ENCODE measurements around the gene LEKR1.
"Not testable (repeated sequence)": the region's sequence is repeated elsewhere in the genome, so short reads cannot be mapped to it uniquely, and the experiment has no call there.

Gene LEKR1

GRCh38 chr3:156888176-156888575, 62.0 kb downstream of the LEKR1 start:
- Histone ChIP-seq H3K4me3 (ENCODE audit: low read depth in 1 of 2, low read length in 2 of 2) (no peak overlapping the region), H3K4me1 (ENCODE audit: control insufficient read depth in 1 of 2, insufficient read depth in 2 of 2, low read length in 2 of 2) (peaks cover 0 to 6% of the 10 kb centered on the region in 2 donors), H3K36me3 (ENCODE audit: control insufficient read depth in 1 of 2, insufficient read depth in 2 of 2, low read length in 2 of 2) (no peaks in the 10 kb centered on the region), H3K9me3 (ENCODE audit: control insufficient read depth in 1 of 2, low read length in 2 of 2) (peaks cover 0 to 8% of the 10 kb centered on the region in 2 donors), H3K27me3 (ENCODE audit: low read depth, low read length) (no peaks in the 10 kb centered on the region), H3K27ac (ENCODE audit: low read length) (no peak overlapping the region)

GRCh38 chr3:156888576-156888975, 62.4 kb downstream of the LEKR1 start:
- peaks cover 0 to 6% of the 10 kb centered on the region in 2 donors for H3K9me3 ChIP-seq (ENCODE audit: control insufficient read depth in 1 of 2, low read length in 2 of 2)
- no peaks in the 10 kb centered on the region for H3K27me3 ChIP-seq (ENCODE audit: low read depth, low read length)
- no peak overlapping the region for H3K27ac ChIP-seq (ENCODE audit: low read length)
- no peak overlapping the region for H3K4me3 ChIP-seq (ENCODE audit: low read depth in 1 of 2, low read length in 2 of 2)
- H3K36me3 ChIP-seq (ENCODE audit: control insufficient read depth in 1 of 2, insufficient read depth in 2 of 2, low read length in 2 of 2): no peaks in the 10 kb centered on the region
- H3K4me1 ChIP-seq (ENCODE audit: control insufficient read depth in 1 of 2, insufficient read depth in 2 of 2, low read length in 2 of 2): peaks cover 0 to 6% of the 10 kb centered on the region in 2 donors

DNA sequence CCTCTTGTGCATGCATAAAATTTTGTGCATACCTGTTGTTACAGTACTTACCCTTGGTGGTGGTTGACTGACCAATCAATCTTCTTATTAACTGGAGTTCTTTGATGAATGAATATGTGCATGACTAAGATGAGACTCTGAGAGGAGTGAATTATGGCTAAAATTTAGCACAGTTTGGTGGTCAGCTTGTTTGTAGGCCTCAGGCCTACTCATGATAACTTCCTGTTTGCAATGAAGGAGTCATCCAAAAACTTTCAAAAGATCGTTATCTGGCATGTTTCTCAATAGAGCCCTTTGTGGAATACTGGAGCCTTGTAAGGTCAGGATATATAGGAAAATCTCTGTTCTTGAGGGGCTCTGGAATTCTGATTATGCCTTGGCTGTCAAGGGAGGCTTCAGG, 66.5 kb downstream of the LEKR1 start:
- no peak overlapping the region for H3K4me3 ChIP-seq (ENCODE audit: low read depth in 1 of 2, low read length in 2 of 2)
- no peak overlapping the region for H3K27ac ChIP-seq (ENCODE audit: low read length)
- no peaks in the 10 kb centered on the region for H3K27me3 ChIP-seq (ENCODE audit: low read depth, low read length)
- no peaks in the 10 kb centered on the region for H3K36me3 ChIP-seq (ENCODE audit: control insufficient read depth in 1 of 2, insufficient read depth in 2 of 2, low read length in 2 of 2)
- peaks cover 0 to 6% of the 10 kb centered on the region in 2 donors for H3K4me1 ChIP-seq (ENCODE audit: control insufficient read depth in 1 of 2, insufficient read depth in 2 of 2, low read length in 2 of 2)
- no peaks in the 10 kb centered on the region for H3K9me3 ChIP-seq (ENCODE audit: control insufficient read depth in 1 of 2, low read length in 2 of 2)

- H3K36me3 ChIP-seq (ENCODE audit: control insufficient read depth in 1 of 2, insufficient read depth in 2 of 2, low read length in 2 of 2); H3K4me3 ChIP-seq (ENCODE audit: low read depth in 1 of 2, low read length in 2 of 2); H3K4me1 ChIP-seq (ENCODE audit: control insufficient read depth in 1 of 2, insufficient read depth in 2 of 2, low read length in 2 of 2); H3K27me3 ChIP-seq (ENCODE audit: low read depth, low read length); H3K27ac ChIP-seq (ENCODE audit: low read length); H3K9me3 ChIP-seq (ENCODE audit: control insufficient read depth in 1 of 2, low read length in 2 of 2): not testable (repeated sequence)
Observed at GRCh38 chr3:156895374-156895773, 69.2 kb downstream of the LEKR1 start.

- not testable (repeated sequence) for H3K4me1 ChIP-seq (ENCODE audit: control insufficient read depth in 1 of 2, insufficient read depth in 2 of 2, low read length in 2 of 2)
Observed at GRCh38 chr3:156897851-156898250, 71.7 kb downstream of the LEKR1 start.

DNA sequence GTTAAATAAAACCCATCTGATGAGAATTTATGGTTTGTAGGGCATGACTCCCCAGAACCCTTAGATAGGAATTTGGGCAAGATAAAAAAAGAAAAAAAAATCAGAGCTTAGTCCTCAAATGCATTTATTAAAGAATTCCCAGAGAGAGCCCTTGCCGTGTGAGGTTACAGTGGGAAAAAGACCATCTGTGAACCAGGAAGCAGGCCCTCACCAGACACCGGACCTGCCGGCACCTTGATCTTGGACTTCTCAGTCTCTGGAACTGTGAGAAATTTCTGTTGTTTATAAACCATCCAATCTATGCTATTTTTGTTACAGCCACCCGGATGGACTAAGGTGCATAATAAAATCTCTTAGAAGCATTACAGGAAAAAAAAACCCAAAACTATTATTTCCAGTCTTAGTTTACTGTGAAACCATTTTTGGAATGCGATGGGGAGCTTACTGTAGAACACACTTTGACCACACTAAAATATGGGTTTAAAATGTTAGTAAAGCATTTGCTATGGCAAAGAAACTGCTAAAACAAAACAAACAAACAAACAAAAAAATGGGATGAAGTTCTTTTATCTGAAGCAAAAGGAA, 72.2 kb downstream of the LEKR1 start:
- H3K4me3 ChIP-seq (ENCODE audit: low read depth in 1 of 2, low read length in 2 of 2): no peak overlapping the region
- no peaks in the 10 kb centered on the region for H3K27me3 ChIP-seq (ENCODE audit: low read depth, low read length)
- no peaks in the 10 kb centered on the region for H3K9me3 ChIP-seq (ENCODE audit: control insufficient read depth in 1 of 2, low read length in 2 of 2)
- no peak overlapping the region for H3K27ac ChIP-seq (ENCODE audit: low read length)
- no peaks in the 10 kb centered on the region for H3K36me3 ChIP-seq (ENCODE audit: control insufficient read depth in 1 of 2, insufficient read depth in 2 of 2, low read length in 2 of 2)
- no peaks in the 10 kb centered on the region for H3K4me1 ChIP-seq (ENCODE audit: control insufficient read depth in 1 of 2, insufficient read depth in 2 of 2, low read length in 2 of 2)

More at GRCh38 chr3:156897851-156898250, 71.7 kb downstream of the LEKR1 start:
- H3K36me3 ChIP-seq (ENCODE audit: control insufficient read depth in 1 of 2, insufficient read depth in 2 of 2, low read length in 2 of 2); H3K9me3 ChIP-seq (ENCODE audit: control insufficient read depth in 1 of 2, low read length in 2 of 2); H3K27ac ChIP-seq (ENCODE audit: low read length); H3K27me3 ChIP-seq (ENCODE audit: low read depth, low read length); H3K4me3 ChIP-seq (ENCODE audit: low read depth in 1 of 2, low read length in 2 of 2): not testable (repeated sequence)

- no peaks in the 10 kb centered on the region for H3K4me1 ChIP-seq (ENCODE audit: control insufficient read depth in 1 of 2, insufficient read depth in 2 of 2, low read length in 2 of 2)
- H3K27ac ChIP-seq (ENCODE audit: low read length): no peak overlapping the region
- H3K27me3 ChIP-seq (ENCODE audit: low read depth, low read length): no peaks in the 10 kb centered on the region
- no peaks in the 10 kb centered on the region for H3K9me3 ChIP-seq (ENCODE audit: control insufficient read depth in 1 of 2, low read length in 2 of 2)
- H3K36me3 ChIP-seq (ENCODE audit: control insufficient read depth in 1 of 2, insufficient read depth in 2 of 2, low read length in 2 of 2): no peaks in the 10 kb centered on the region
- no peak overlapping the region for H3K4me3 ChIP-seq (ENCODE audit: low read depth in 1 of 2, low read length in 2 of 2)
Observed at GRCh38 chr3:156899951-156900350, 73.8 kb downstream of the LEKR1 start.

DNA sequence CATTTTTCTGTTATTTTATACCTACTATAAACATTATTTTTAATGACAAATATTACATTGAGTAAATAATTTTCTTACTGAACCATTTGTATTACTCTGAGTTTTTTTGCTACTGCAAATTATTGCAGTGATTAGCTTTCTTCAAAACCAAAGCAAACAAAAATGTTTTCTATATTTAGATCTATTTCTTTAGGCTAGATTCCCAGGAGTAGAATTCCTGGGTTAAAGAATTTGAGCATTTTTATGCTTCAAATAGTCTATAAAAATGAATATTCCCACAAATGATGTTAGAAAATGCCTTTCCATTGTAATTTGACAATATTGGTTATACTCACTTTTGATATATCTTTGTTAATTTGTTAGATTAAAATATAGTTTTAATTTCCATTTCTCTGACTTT, 76.8 kb downstream of the LEKR1 start:
- Histone ChIP-seq H3K27me3 (ENCODE audit: low read depth, low read length) (no peaks in the 10 kb centered on the region), H3K36me3 (ENCODE audit: control insufficient read depth in 1 of 2, insufficient read depth in 2 of 2, low read length in 2 of 2) (no peaks in the 10 kb centered on the region), H3K9me3 (ENCODE audit: control insufficient read depth in 1 of 2, low read length in 2 of 2) (no peaks in the 10 kb centered on the region), H3K4me3 (ENCODE audit: low read depth in 1 of 2, low read length in 2 of 2) (no peak overlapping the region), H3K4me1 (ENCODE audit: control insufficient read depth in 1 of 2, insufficient read depth in 2 of 2, low read length in 2 of 2) (no peaks in the 10 kb centered on the region), H3K27ac (ENCODE audit: low read length) (no peak overlapping the region)

DNA sequence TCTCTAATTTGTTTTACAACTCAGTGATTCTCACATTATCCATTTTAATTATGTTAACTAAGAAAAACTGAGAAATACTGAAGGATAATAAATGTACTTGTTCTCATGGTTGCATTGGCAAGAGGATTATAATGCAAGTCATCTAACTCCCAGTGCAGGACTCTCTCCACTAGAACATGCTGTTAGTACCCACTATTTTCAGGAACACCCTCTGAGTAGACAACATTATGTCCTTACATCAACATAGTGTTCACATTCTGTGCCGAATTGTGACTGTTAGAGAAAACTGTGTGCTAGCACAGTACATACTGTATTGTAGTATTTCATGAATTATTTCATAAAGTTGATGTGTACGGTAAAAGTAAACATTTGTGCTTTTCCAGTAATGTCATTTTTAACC, 80.1 kb downstream of the LEKR1 start:
- Histone ChIP-seq H3K36me3 (ENCODE audit: control insufficient read depth in 1 of 2, insufficient read depth in 2 of 2, low read length in 2 of 2) (no peaks in the 10 kb centered on the region), H3K4me3 (ENCODE audit: low read depth in 1 of 2, low read length in 2 of 2) (no peak overlapping the region), H3K9me3 (ENCODE audit: control insufficient read depth in 1 of 2, low read length in 2 of 2) (no peaks in the 10 kb centered on the region), H3K27me3 (ENCODE audit: low read depth, low read length) (no peaks in the 10 kb centered on the region), H3K27ac (ENCODE audit: low read length) (no peak overlapping the region), H3K4me1 (ENCODE audit: control insufficient read depth in 1 of 2, insufficient read depth in 2 of 2, low read length in 2 of 2) (no peaks in the 10 kb centered on the region)

- no peaks in the 10 kb centered on the region for H3K27me3 ChIP-seq (ENCODE audit: low read depth, low read length)
- H3K4me3 ChIP-seq (ENCODE audit: low read depth in 1 of 2, low read length in 2 of 2): no peak overlapping the region
- H3K36me3 ChIP-seq (ENCODE audit: control insufficient read depth in 1 of 2, insufficient read depth in 2 of 2, low read length in 2 of 2): no peaks in the 10 kb centered on the region
- H3K4me1 ChIP-seq (ENCODE audit: control insufficient read depth in 1 of 2, insufficient read depth in 2 of 2, low read length in 2 of 2): no peaks in the 10 kb centered on the region
- no peaks in the 10 kb centered on the region for H3K9me3 ChIP-seq (ENCODE audit: control insufficient read depth in 1 of 2, low read length in 2 of 2)
- H3K27ac ChIP-seq (ENCODE audit: low read length): no peak overlapping the region
Observed at GRCh38 chr3:156908398-156908797, 82.2 kb downstream of the LEKR1 start.

DNA sequence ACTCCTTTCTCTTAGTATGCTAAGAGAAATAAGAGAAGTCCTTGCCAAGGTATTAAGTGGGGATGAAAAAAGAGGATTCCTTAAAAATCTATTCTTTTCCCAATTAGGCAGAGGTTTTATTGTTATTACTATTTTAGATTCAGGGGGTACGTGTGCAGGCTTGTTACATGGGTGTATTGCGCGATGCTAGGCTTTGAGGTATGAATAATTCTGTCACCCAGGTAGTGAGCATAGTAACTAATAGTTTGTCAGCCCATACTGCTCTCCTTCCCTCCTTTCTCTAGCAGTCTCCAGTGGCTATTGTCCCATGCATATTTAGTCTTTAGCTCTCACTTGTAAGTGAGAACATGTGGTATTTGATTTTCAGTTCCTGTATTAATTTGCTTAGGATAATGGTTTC, 83.9 kb downstream of the LEKR1 start:
- Histone ChIP-seq H3K4me1 (ENCODE audit: control insufficient read depth in 1 of 2, insufficient read depth in 2 of 2, low read length in 2 of 2) (no peaks in the 10 kb centered on the region), H3K36me3 (ENCODE audit: control insufficient read depth in 1 of 2, insufficient read depth in 2 of 2, low read length in 2 of 2) (no peaks in the 10 kb centered on the region), H3K9me3 (ENCODE audit: control insufficient read depth in 1 of 2, low read length in 2 of 2) (no peaks in the 10 kb centered on the region), H3K27me3 (ENCODE audit: low read depth, low read length) (no peaks in the 10 kb centered on the region), H3K4me3 (ENCODE audit: low read depth in 1 of 2, low read length in 2 of 2) (no peak overlapping the region), H3K27ac (ENCODE audit: low read length) (no peak overlapping the region)

DNA sequence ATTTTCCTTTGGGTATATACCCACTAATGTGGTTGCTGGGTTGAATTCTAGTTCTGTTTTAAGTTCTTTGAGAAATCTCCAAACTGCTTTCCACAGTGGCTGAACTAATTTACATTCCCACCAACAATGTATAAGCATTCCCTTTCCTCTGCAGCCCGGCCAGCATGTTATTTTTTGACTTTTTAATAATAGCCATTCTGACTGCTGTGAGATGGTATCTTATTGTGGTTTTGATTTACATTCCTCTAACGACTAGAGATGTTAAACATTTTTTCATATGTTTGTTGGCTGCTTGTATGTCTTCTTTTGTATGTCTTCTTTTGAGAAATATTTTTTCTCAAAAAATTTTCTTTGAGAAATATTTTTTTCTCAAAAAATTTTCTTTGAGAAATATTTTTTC, 84.7 kb downstream of the LEKR1 start:
- H3K9me3 ChIP-seq (ENCODE audit: control insufficient read depth in 1 of 2, low read length in 2 of 2); H3K27me3 ChIP-seq (ENCODE audit: low read depth, low read length); H3K4me1 ChIP-seq (ENCODE audit: control insufficient read depth in 1 of 2, insufficient read depth in 2 of 2, low read length in 2 of 2); H3K27ac ChIP-seq (ENCODE audit: low read length); H3K4me3 ChIP-seq (ENCODE audit: low read depth in 1 of 2, low read length in 2 of 2); H3K36me3 ChIP-seq (ENCODE audit: control insufficient read depth in 1 of 2, insufficient read depth in 2 of 2, low read length in 2 of 2): not testable (repeated sequence)
